ENCODE results near the gene EML5.

DNA sequence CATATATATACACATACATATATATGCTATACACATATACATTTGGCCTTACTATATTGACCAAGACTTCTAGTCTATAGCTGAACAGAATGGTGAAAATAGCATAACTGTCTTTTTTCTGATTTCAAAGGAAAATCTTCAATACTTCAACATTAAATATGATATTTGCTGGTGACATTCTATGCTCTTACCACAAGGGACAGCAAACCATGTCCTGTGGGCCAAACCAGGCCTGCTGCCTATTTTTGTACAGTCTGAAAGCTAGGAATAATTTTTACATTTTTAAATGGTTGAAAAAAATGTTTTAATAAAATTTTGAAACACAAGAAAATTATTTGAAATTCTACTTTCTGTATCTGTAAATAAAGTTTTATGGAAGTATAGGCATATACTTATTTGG, 63.6 kb downstream of the EML5 start:
- TF ChIP-seq SIN3A (IDR thresholded peaks at IDR 0.05; ENCODE audit: borderline replicate concordance, insufficient read depth, low read length) (no peak), POLR2AphosphoS5 (IDR thresholded peaks at IDR 0.05; ENCODE audit: low read depth, low read length) (no peak), TAF1 (IDR thresholded peaks at IDR 0.05; ENCODE audit: borderline replicate concordance, insufficient read depth, low read length) (no peak), FOXP2 (optimal IDR thresholded peaks at IDR 0.05; ENCODE audit: borderline replicate concordance, extremely low read depth, extremely low read length, insufficient read depth) (no peak)
- TF ChIP-seq, protein P1, sequence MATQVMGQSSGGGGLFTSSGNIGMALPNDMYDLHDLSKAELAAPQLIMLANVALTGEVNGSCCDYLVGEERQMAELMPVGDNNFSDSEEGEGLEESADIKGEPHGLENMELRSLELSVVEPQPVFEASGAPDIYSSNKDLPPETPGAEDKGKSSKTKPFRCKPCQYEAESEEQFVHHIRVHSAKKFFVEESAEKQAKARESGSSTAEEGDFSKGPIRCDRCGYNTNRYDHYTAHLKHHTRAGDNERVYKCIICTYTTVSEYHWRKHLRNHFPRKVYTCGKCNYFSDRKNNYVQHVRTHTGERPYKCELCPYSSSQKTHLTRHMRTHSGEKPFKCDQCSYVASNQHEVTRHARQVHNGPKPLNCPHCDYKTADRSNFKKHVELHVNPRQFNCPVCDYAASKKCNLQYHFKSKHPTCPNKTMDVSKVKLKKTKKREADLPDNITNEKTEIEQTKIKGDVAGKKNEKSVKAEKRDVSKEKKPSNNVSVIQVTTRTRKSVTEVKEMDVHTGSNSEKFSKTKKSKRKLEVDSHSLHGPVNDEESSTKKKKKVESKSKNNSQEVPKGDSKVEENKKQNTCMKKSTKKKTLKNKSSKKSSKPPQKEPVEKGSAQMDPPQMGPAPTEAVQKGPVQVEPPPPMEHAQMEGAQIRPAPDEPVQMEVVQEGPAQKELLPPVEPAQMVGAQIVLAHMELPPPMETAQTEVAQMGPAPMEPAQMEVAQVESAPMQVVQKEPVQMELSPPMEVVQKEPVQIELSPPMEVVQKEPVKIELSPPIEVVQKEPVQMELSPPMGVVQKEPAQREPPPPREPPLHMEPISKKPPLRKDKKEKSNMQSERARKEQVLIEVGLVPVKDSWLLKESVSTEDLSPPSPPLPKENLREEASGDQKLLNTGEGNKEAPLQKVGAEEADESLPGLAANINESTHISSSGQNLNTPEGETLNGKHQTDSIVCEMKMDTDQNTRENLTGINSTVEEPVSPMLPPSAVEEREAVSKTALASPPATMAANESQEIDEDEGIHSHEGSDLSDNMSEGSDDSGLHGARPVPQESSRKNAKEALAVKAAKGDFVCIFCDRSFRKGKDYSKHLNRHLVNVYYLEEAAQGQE (IDR thresholded peaks at IDR 0.05; ENCODE audit: insufficient read depth in 1 of 2, low read depth in 2 of 2, low read length in 2 of 2) = no peak
